ENCODE measurements around the gene CPT1C.
A peak's percentile ranks its signal among the peaks of the same experiment; 100 is the strongest.

The CPT1C gene

GRCh38 chr19:49684251-49684982, 6.5 kb upstream of the CPT1C start:
- DNase-seq, result peak; percentile 13 to 43

- DNase-seq, result no peak
Observed at GRCh38 chr19:49684983-49685553, 5.8 kb upstream of the CPT1C start.

GRCh38 chr19:49685845-49686332, 5.0 kb upstream of the CPT1C start:
- DNase-seq, result no peak

- DNase-seq, result no peak
Observed at GRCh38 chr19:49686503-49687088, 4.3 kb upstream of the CPT1C start.

- no peak for DNase-seq
Observed at GRCh38 chr19:49687150-49687549, 3.8 kb upstream of the CPT1C start.

- DNase-seq, result no peak
Observed at GRCh38 chr19:49687566-49688316, 3.2 kb upstream of the CPT1C start.

- DNase-seq, result no peak
Observed at GRCh38 chr19:49688531-49689132, 2.3 kb upstream of the CPT1C start.

GRCh38 chr19:49689133-49690078, 1.5 kb upstream of the CPT1C start, which contains the start of gene ADM5:
Gene ADM5 (plus strand): TSS chr19:49689594. CDS start chr19:49689838, 244 bp downstream.
- DNase-seq, result peak; percentile 17 to 51

GRCh38 chr19:49690079-49690655, 749 bp upstream of the CPT1C start:
- DNase-seq, result no peak

- peak; percentile 23 to 40 for DNase-seq
Observed at GRCh38 chr19:49691243-49692146, 579 bp downstream of the CPT1C start.

- DNase-seq, result no peak
Observed at GRCh38 chr19:49692147-49692506, 1.2 kb downstream of the CPT1C start.

- no peak for DNase-seq
Observed at GRCh38 chr19:49696115-49696514, 5.2 kb downstream of the CPT1C start.

GRCh38 chr19:49696865-49697264, 5.9 kb downstream of the CPT1C start:
- DNase-seq, result no peak

GRCh38 chr19:49699364-49699763, 8.4 kb downstream of the CPT1C start:
- no peak for DNase-seq

- no peak for DNase-seq
Observed at GRCh38 chr19:49700563-49700962, 9.6 kb downstream of the CPT1C start.

GRCh38 chr19:49701271-49701786, 10.4 kb downstream of the CPT1C start:
- DNase-seq, result no peak

- no peak for DNase-seq
Observed at GRCh38 chr19:49704888-49705642, 14.1 kb downstream of the CPT1C start.

GRCh38 chr19:49705919-49706318, 15.0 kb downstream of the CPT1C start:
- DNase-seq, result no peak

GRCh38 chr19:49710372-49710951, 19.5 kb downstream of the CPT1C start:
- no peak for DNase-seq
